ENCODE measurements around the gene NID1. TPM values are rescaled to one million over a fixed set of nuclear protein-coding genes. Genes with fewer than 3 reads are reported as not detected.
A peak's percentile ranks its signal among the peaks of the same experiment; 100 is the strongest.

NID1 gene
- total and polyA plus RNA-seq, 2 of the 4 experiments (the other 2 are of a cell fraction), result 21.9 to 83.3 TPM

GRCh38 chr1:236000781-236001180 is 64.1 kb downstream of the NID1 start:
- peak overlapping the region; percentile 27; the same call in 1 of the 2 replicates for H2BK120ac ChIP-seq (ENCODE audit: low read depth, low read length)
- no peak overlapping the region for H4K5ac ChIP-seq (ENCODE audit: low read depth, low read length)
- CTCF ChIA-PET, result no interaction called here
- POLR2A ChIA-PET (ENCODE audit: unreplicated experiment), result no interaction called here
- no peak overlapping the region for H2AK9ac ChIP-seq (replicated peaks; ENCODE audit: low read depth, low read length, poor library complexity)
- no TSS peak for BruUV-seq (replicated peaks)
- no peak overlapping the region for H3K27ac ChIP-seq (ENCODE audit: insufficient read depth, low read length)
- H3K56ac ChIP-seq (ENCODE audit: extremely low read depth, insufficient read depth, low read length), result no peak overlapping the region
- no peak overlapping the region; the same call in 1 of the 2 replicates for H4K91ac ChIP-seq (ENCODE audit: insufficient read depth, low read depth, low read length)
- H3K36me3 ChIP-seq (ENCODE audit: control insufficient read depth, insufficient read depth, low read length), result peaks cover 21% of the 10 kb centered on the region
- peak overlapping the region; percentile 1 for H2BK5ac ChIP-seq (ENCODE audit: low read depth, low read length, poor library complexity, severe bottlenecking)
- TF ChIP-seq MAFK (IDR thresholded peaks at IDR 0.05; ENCODE audit: low read depth, low read length), result no peak
- TF ChIP-seq, protein P1, sequence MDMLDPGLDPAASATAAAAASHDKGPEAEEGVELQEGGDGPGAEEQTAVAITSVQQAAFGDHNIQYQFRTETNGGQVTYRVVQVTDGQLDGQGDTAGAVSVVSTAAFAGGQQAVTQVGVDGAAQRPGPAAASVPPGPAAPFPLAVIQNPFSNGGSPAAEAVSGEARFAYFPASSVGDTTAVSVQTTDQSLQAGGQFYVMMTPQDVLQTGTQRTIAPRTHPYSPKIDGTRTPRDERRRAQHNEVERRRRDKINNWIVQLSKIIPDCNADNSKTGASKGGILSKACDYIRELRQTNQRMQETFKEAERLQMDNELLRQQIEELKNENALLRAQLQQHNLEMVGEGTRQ (IDR thresholded peaks at IDR 0.05; ENCODE audit: low read depth, low read length), result no peak
- no peak for TF ChIP-seq CHD1 (IDR thresholded peaks at IDR 0.05; ENCODE audit: low read depth, low read length)
- TF ChIP-seq RAD21 (IDR thresholded peaks at IDR 0.05; ENCODE audit: low read length), result no peak
- no peak for TF ChIP-seq MAZ (IDR thresholded peaks at IDR 0.05; ENCODE audit: borderline replicate concordance, low read depth, low read length)
- no peak for TF ChIP-seq BHLHE40 (IDR thresholded peaks at IDR 0.05; ENCODE audit: low read depth, low read length)
- no peak for TF ChIP-seq RFX5 (IDR thresholded peaks at IDR 0.05; ENCODE audit: low read depth, low read length)
- no peak for TF ChIP-seq CEBPB (IDR thresholded peaks at IDR 0.05; ENCODE audit: low read depth, low read length)
- TF ChIP-seq SMC3 (IDR thresholded peaks at IDR 0.05; ENCODE audit: low read depth, low read length), result no peak
- no peak for TF ChIP-seq MXI1 (IDR thresholded peaks at IDR 0.05; ENCODE audit: borderline replicate concordance, low read depth, low read length)
- no peak for TF ChIP-seq FOS (IDR thresholded peaks at IDR 0.05; ENCODE audit: low read depth, low read length)
- no peak for TF ChIP-seq ELK1 (IDR thresholded peaks at IDR 0.05; ENCODE audit: borderline replicate concordance, low read depth, low read length)
- TF ChIP-seq RCOR1 (IDR thresholded peaks at IDR 0.05; ENCODE audit: insufficient replicate concordance, low read length), result no peak
- TF ChIP-seq NFE2L2 (IDR thresholded peaks at IDR 0.05; ENCODE audit: low read depth, low read length), result no peak
- TF ChIP-seq, protein P2, sequence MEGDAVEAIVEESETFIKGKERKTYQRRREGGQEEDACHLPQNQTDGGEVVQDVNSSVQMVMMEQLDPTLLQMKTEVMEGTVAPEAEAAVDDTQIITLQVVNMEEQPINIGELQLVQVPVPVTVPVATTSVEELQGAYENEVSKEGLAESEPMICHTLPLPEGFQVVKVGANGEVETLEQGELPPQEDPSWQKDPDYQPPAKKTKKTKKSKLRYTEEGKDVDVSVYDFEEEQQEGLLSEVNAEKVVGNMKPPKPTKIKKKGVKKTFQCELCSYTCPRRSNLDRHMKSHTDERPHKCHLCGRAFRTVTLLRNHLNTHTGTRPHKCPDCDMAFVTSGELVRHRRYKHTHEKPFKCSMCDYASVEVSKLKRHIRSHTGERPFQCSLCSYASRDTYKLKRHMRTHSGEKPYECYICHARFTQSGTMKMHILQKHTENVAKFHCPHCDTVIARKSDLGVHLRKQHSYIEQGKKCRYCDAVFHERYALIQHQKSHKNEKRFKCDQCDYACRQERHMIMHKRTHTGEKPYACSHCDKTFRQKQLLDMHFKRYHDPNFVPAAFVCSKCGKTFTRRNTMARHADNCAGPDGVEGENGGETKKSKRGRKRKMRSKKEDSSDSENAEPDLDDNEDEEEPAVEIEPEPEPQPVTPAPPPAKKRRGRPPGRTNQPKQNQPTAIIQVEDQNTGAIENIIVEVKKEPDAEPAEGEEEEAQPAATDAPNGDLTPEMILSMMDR (conservative IDR thresholded peaks at IDR 0.05; ENCODE audit: low read depth, low read length), result no peak
- no peak for TF ChIP-seq POLR2A (IDR thresholded peaks at IDR 0.05; ENCODE audit: low read depth, low read length)
- peak overlapping the region; percentile 43; the same call in 1 of the 2 replicates for H2AK5ac ChIP-seq (ENCODE audit: low read depth, low read length)
- no peak overlapping the region for H3K4me3 ChIP-seq (ENCODE audit: insufficient read depth, low read depth, low read length)
- H3K14ac ChIP-seq (replicated peaks; ENCODE audit: low read depth, low read length), result no peak overlapping the region
- no CpG with 5 or more reads among the region's 6 CpGs for WGBS, 2 experiments (ENCODE audit: extremely low coverage in 2 of 2, insufficient read length in 1 of 2)
- H2BK20ac ChIP-seq (ENCODE audit: low read depth, low read length), result peak overlapping the region; percentile 44; the same call in 1 of the 2 replicates
- in situ Hi-C loops (cut with MboI; ENCODE audit: low sequenced_read_pairs) (no loop called here), intact Hi-C loops (cut with micrococcal nuclease) (no loop called here), dilution Hi-C loops (cut with HindIII; ENCODE audit: low sequenced_read_pairs, unreplicated experiment) (no loop called here)
- no peak for DNase-seq
- H3K4me1 ChIP-seq (ENCODE audit: control insufficient read depth, insufficient read depth, low read length), result peaks cover 15% of the 10 kb centered on the region
- H3K79me1 ChIP-seq (ENCODE audit: low read depth in 1 of 2, low read length in 2 of 2), result peaks cover 4 to 17% of the 10 kb centered on the region in 2 experiments; a peak in 3 of 4 replicates
- no peaks in the 10 kb centered on the region for H4K20me1 ChIP-seq (ENCODE audit: insufficient read depth, low read length)
- H3K4me2 ChIP-seq (ENCODE audit: low read depth, low read length), result no peak overlapping the region
- H4K8ac ChIP-seq (ENCODE audit: low read depth in 2 of 2, low read length in 2 of 2), result no peak overlapping the region
- H3K23ac ChIP-seq (ENCODE audit: low read depth, low read length), result no peak overlapping the region
- ATAC-seq (ENCODE audit: low read depth), result no peak
- H3K9ac ChIP-seq (ENCODE audit: low read depth, low read length), result no peak overlapping the region
- H3K18ac ChIP-seq (ENCODE audit: low read depth, low read length), result no peak overlapping the region
- H3K4ac ChIP-seq (ENCODE audit: low read depth, low read length), result no peak overlapping the region
- H2BK15ac ChIP-seq (ENCODE audit: low read depth, low read length), result 0 out of 3 replicates have a peak overlapping the region, but pooled peaks have one; percentile 52
- peaks cover 12% of the 10 kb centered on the region for H3K9me1 ChIP-seq (ENCODE audit: insufficient read depth, low read length)
- H3K9me3 ChIP-seq (ENCODE audit: control insufficient read depth, insufficient read depth, low read length), result no peaks in the 10 kb centered on the region
- no peaks in the 10 kb centered on the region for H3K27me3 ChIP-seq (ENCODE audit: control insufficient read depth, insufficient read depth, low read length)
- H2AFZ ChIP-seq (replicated peaks; ENCODE audit: low read length, poor library complexity), result no peak overlapping the region
